ENCODE data around the gene MAD1L1. TPM values are rescaled to one million over a fixed set of nuclear protein-coding genes. Genes with fewer than 3 reads are reported as not detected.

Gene MAD1L1
- total and polyA plus RNA-seq, 2 of the 4 experiments (the other 2 are of a cell fraction) = 29.0 to 40.9 TPM

DNA sequence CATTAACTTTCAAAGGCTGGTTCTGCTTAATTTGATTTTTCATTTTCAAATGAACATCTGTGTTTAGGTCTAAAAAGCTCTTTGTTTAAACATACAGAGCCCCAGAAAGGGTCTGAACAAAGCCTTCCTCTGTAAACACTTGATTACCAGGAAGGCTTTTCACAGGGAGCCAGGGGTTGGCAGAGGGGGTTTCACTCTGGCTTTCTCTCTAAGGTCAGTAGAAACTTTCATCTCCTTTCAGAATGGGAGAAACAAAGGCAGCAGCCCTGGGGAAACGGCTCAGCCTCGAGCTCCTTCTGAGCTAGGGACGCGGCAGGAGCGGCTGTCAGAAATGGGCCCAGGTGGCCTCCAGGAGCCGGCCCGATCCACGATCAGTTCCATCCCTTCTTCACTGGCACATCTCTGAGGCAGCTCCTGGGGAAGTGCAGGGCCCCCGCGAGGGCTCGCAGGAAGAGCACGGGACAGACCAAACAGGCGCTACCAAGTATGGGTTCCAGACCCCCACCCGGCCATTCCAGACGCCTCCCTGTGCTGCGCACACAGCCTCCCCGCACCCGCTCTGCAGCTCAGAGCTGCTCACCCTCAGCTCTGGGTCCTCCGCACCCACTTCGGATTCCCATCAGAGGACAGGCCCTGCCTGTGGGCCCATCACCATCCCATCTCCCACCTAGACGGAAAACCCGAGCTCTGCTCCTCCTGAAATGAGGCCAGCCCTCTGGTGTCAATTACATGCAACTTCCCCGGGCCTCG, 124.1 kb downstream of the MAD1L1 start (continued):
- TF ChIP-seq MAFK (IDR thresholded peaks at IDR 0.05; ENCODE audit: low read depth, low read length) (no peak), RAD21 (IDR thresholded peaks at IDR 0.05; ENCODE audit: low read length) (no peak)

DNA sequence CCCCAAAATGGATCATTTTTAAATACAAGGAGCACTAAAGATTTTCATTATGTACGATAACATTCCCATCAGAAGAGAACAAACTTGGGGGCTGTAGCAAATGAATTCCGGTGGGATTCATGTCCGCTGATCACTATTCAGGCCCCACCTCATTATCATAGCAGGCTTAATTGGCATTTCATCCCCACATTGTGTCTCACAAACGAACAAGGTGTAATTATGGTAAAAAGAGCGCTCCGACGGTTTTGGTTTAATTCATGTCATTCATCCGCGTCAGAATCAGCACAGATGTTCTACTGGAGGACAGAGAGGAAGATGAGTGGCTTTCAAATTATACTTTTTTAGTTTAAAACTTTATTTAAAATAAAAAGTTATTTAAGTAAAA, 124.7 kb downstream of the MAD1L1 start:
- H3K36me3 ChIP-seq (ENCODE audit: control insufficient read depth, insufficient read depth, low read length) = no peaks in the 10 kb centered on the region
- H3K4me2 ChIP-seq (ENCODE audit: low read depth, low read length) = no peak overlapping the region
- H3K4me3 ChIP-seq (ENCODE audit: insufficient read depth, low read depth, low read length) = no peak overlapping the region
- H3K4me1 ChIP-seq (ENCODE audit: control insufficient read depth, insufficient read depth, low read length) = peaks cover 47% of the 10 kb centered on the region
- WGBS, 2 experiments (ENCODE audit: extremely low coverage in 2 of 2, insufficient read length in 1 of 2) = no CpG with 5 or more reads among the region's 9 CpGs
- DNase-seq = no peak
- H3K9ac ChIP-seq (ENCODE audit: low read depth, low read length) = no peak overlapping the region
- H4K20me1 ChIP-seq (ENCODE audit: insufficient read depth, low read length) = no peaks in the 10 kb centered on the region; the same call in 1 of the 2 replicates
- dilution Hi-C loops (cut with HindIII; ENCODE audit: low sequenced_read_pairs, unreplicated experiment) (no loop called here), in situ Hi-C loops (cut with MboI; ENCODE audit: low sequenced_read_pairs) (no loop called here), intact Hi-C loops (cut with micrococcal nuclease) (loop anchor here (10.0 kb wide), 1 partner anchor 97 kb away; no protein-coding TSS in a partner anchor)
- H2BK5ac ChIP-seq (ENCODE audit: low read depth, low read length, poor library complexity, severe bottlenecking) = no peak overlapping the region
- no peak overlapping the region for H2AK9ac ChIP-seq (replicated peaks; ENCODE audit: low read depth, low read length, poor library complexity)
- H2AFZ ChIP-seq (replicated peaks; ENCODE audit: low read length, poor library complexity) = no peak overlapping the region
- H3K27ac ChIP-seq (ENCODE audit: insufficient read depth, low read length) = no peak overlapping the region
- no peak for ATAC-seq (ENCODE audit: low read depth)
- no peak overlapping the region for H3K14ac ChIP-seq (replicated peaks; ENCODE audit: low read depth, low read length)
- H2BK15ac ChIP-seq (ENCODE audit: low read depth, low read length) = no peak overlapping the region
- H3K4ac ChIP-seq (ENCODE audit: low read depth, low read length) = no peak overlapping the region
- BruUV-seq (replicated peaks) = no TSS peak
- CTCF ChIA-PET = interaction anchor here (0.6 kb wide), 2 partner anchors 87 to 255 kb away, joined by 3 read pairs; no protein-coding TSS in a partner anchor
- no peak overlapping the region for H4K91ac ChIP-seq (ENCODE audit: insufficient read depth, low read depth, low read length)
- peaks cover 13% of the 10 kb centered on the region for H3K9me1 ChIP-seq (ENCODE audit: insufficient read depth, low read length)
- H2BK120ac ChIP-seq (ENCODE audit: low read depth, low read length) = no peak overlapping the region
- no peak overlapping the region for H3K18ac ChIP-seq (ENCODE audit: low read depth, low read length)
- no peak overlapping the region for H2BK20ac ChIP-seq (ENCODE audit: low read depth, low read length)
- H4K8ac ChIP-seq (ENCODE audit: low read depth in 2 of 2, low read length in 2 of 2) = no peak overlapping the region
- no peaks in the 10 kb centered on the region for H3K9me3 ChIP-seq (ENCODE audit: control insufficient read depth, insufficient read depth, low read length)
- POLR2A ChIA-PET (ENCODE audit: unreplicated experiment) = no interaction called here
- peaks cover 20 to 49% of the 10 kb centered on the region in 2 experiments; a peak in 3 of 4 replicates for H3K79me1 ChIP-seq (ENCODE audit: low read depth in 1 of 2, low read length in 2 of 2)
- no peak overlapping the region; the same call in 1 of the 2 replicates for H2AK5ac ChIP-seq (ENCODE audit: low read depth, low read length)
- no peak overlapping the region; the same call in 1 of the 2 replicates for H3K23ac ChIP-seq (ENCODE audit: low read depth, low read length)
- no peaks in the 10 kb centered on the region for H3K27me3 ChIP-seq (ENCODE audit: control insufficient read depth, insufficient read depth, low read length)
- H4K5ac ChIP-seq (ENCODE audit: low read depth, low read length) = no peak overlapping the region
- no peak overlapping the region for H3K56ac ChIP-seq (ENCODE audit: extremely low read depth, insufficient read depth, low read length)
- TF ChIP-seq MXI1 (IDR thresholded peaks at IDR 0.05; ENCODE audit: borderline replicate concordance, low read depth, low read length) (no peak), CEBPB (IDR thresholded peaks at IDR 0.05; ENCODE audit: low read depth, low read length) (no peak), FOS (IDR thresholded peaks at IDR 0.05; ENCODE audit: low read depth, low read length) (no peak), POLR2A (IDR thresholded peaks at IDR 0.05; ENCODE audit: low read depth, low read length) (no peak), MAFK (IDR thresholded peaks at IDR 0.05; ENCODE audit: low read depth, low read length) (no peak), NFE2L2 (IDR thresholded peaks at IDR 0.05; ENCODE audit: low read depth, low read length) (no peak), MAZ (IDR thresholded peaks at IDR 0.05; ENCODE audit: borderline replicate concordance, low read depth, low read length) (no peak), BHLHE40 (IDR thresholded peaks at IDR 0.05; ENCODE audit: low read depth, low read length) (no peak), ELK1 (IDR thresholded peaks at IDR 0.05; ENCODE audit: borderline replicate concordance, low read depth, low read length) (no peak), CHD1 (IDR thresholded peaks at IDR 0.05; ENCODE audit: low read depth, low read length) (no peak), RAD21 (IDR thresholded peaks at IDR 0.05; ENCODE audit: low read length) (no peak)
- TF ChIP-seq, protein P1, sequence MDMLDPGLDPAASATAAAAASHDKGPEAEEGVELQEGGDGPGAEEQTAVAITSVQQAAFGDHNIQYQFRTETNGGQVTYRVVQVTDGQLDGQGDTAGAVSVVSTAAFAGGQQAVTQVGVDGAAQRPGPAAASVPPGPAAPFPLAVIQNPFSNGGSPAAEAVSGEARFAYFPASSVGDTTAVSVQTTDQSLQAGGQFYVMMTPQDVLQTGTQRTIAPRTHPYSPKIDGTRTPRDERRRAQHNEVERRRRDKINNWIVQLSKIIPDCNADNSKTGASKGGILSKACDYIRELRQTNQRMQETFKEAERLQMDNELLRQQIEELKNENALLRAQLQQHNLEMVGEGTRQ (IDR thresholded peaks at IDR 0.05; ENCODE audit: low read depth, low read length) = no peak
- TF ChIP-seq, protein P2, sequence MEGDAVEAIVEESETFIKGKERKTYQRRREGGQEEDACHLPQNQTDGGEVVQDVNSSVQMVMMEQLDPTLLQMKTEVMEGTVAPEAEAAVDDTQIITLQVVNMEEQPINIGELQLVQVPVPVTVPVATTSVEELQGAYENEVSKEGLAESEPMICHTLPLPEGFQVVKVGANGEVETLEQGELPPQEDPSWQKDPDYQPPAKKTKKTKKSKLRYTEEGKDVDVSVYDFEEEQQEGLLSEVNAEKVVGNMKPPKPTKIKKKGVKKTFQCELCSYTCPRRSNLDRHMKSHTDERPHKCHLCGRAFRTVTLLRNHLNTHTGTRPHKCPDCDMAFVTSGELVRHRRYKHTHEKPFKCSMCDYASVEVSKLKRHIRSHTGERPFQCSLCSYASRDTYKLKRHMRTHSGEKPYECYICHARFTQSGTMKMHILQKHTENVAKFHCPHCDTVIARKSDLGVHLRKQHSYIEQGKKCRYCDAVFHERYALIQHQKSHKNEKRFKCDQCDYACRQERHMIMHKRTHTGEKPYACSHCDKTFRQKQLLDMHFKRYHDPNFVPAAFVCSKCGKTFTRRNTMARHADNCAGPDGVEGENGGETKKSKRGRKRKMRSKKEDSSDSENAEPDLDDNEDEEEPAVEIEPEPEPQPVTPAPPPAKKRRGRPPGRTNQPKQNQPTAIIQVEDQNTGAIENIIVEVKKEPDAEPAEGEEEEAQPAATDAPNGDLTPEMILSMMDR (conservative IDR thresholded peaks at IDR 0.05; ENCODE audit: low read depth, low read length) = no peak
